IPS-15b (cell line): ENCODE data around the gene BICC1.

Source experiments
- H3K27me3 ChIP-seq: one replicate; pipeline ENCODE4 v1.6.1; 2013; ENCODE audit warnings: low read length; ENCODE audit not compliant: control insufficient read depth, insufficient read depth
- H3K36me3 ChIP-seq: one replicate; pipeline ENCODE4 v1.6.1; 2013; ENCODE audit warnings: low read length; ENCODE audit not compliant: control insufficient read depth, insufficient read depth
- H3K4me1 ChIP-seq: one replicate; pipeline ENCODE4 v1.6.1; 2013; ENCODE audit warnings: mild to moderate bottlenecking, low read length; ENCODE audit not compliant: control insufficient read depth, insufficient read depth
- H3K4me3 ChIP-seq: one replicate; pipeline ENCODE4 v1.5.1; 2013; ENCODE audit warnings: low read depth, low read length
- H3K9ac ChIP-seq: one replicate; pipeline ENCODE4 v1.6.1; 2013; ENCODE audit warnings: low read depth, mild to moderate bottlenecking, low read length
- H3K9me3 ChIP-seq: one replicate; pipeline ENCODE4 v1.6.1; 2013; ENCODE audit warnings: mild to moderate bottlenecking, low read length; ENCODE audit not compliant: control insufficient read depth, insufficient read depth

The BICC1 gene

DNA sequence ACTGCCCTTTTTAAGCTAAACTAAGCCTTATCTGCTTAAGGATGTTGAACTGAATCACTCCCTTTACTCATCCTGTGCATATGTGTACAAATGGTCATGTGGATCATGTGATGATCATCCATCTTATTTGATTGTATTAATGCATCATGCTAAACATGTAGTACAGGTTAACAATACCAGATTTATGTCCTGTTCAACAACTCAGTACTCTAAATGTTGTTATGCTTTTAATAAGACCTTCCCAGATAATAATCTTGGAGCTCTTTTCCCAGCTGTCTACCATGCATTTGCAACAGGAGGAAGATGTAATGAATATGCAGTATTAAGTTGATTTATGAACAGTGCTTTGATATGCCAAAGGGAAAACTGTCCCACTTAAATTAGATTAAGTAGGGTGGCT, 318.0 kb downstream of the BICC1 start:
- no peaks in the 10 kb centered on the region for H3K27me3 ChIP-seq
- no peak overlapping the region for H3K4me3 ChIP-seq
- no peaks in the 10 kb centered on the region for H3K36me3 ChIP-seq
- no peaks in the 10 kb centered on the region for H3K9me3 ChIP-seq
- no peaks in the 10 kb centered on the region for H3K4me1 ChIP-seq
- no peak overlapping the region for H3K9ac ChIP-seq

DNA sequence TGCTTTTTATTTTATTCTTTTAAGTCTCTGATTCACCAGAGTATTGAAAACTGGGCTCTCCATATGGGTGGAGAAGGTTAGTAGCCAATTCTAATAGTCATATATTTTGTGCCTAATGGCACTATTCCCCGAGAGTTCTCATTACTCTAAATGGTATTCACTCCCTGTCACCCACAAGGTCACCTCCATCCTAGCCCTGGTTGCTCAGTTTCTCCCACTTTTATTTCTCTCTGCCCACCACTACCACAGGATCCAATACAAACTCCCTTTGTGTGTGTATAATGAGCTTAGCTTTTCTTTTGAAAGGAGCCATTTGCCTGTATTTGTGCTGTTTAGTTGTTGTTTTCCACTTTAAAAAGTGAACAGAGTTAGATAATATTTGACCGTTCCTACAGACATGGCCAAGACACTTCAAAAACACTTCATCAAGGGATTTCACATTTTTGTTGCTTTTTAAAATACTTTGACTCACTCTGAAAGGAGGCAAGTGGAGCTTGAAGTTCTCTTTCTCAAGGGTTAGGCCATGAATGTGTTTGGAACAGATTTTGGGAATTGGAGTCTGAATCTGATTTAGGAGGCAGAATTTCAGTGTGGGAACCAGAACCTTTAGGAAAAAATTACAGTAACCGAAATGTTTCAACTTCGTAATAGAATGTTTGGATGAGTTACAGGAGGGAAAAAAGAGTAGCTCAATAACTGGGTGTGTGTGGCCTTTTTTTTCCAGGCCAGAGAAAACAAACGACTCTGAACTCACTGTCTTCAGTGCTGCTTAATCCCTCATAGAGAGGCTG, 321.3 kb downstream of the BICC1 start:
- Histone ChIP-seq H3K4me1 (no peaks in the 10 kb centered on the region), H3K9me3 (no peaks in the 10 kb centered on the region), H3K27me3 (no peaks in the 10 kb centered on the region), H3K36me3 (no peaks in the 10 kb centered on the region), H3K4me3 (no peak overlapping the region), H3K9ac (no peak overlapping the region)

DNA sequence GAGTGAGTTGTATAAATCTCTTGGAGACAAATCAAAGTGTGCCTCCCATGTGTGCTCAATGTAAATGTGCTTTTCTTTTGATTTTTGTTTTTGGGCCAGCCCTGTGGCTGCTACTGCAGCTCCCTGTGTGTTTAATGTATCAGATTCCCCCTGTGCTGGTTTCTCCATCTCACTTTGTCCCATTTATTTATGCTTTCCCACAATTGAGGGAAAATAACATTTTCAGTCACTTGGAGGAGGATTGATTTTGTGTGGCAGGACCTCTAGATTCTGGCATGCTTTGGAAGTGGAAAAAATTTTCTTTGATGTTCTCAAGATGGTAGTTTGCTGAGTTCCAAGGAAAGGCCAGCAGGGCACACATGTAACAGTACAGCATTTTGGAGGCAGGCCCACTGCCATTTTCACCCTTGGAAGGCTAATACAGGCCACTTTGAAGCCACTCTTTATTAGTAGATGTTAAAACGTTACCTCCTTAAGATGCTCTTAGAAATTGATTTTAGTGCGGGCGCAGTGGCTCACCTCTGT, 323.6 kb downstream of the BICC1 start:
- H3K36me3 ChIP-seq: no peaks in the 10 kb centered on the region
- no peak overlapping the region for H3K4me3 ChIP-seq
- no peaks in the 10 kb centered on the region for H3K27me3 ChIP-seq
- H3K9ac ChIP-seq: no peak overlapping the region
- H3K9me3 ChIP-seq: no peaks in the 10 kb centered on the region
- H3K4me1 ChIP-seq: no peaks in the 10 kb centered on the region

DNA sequence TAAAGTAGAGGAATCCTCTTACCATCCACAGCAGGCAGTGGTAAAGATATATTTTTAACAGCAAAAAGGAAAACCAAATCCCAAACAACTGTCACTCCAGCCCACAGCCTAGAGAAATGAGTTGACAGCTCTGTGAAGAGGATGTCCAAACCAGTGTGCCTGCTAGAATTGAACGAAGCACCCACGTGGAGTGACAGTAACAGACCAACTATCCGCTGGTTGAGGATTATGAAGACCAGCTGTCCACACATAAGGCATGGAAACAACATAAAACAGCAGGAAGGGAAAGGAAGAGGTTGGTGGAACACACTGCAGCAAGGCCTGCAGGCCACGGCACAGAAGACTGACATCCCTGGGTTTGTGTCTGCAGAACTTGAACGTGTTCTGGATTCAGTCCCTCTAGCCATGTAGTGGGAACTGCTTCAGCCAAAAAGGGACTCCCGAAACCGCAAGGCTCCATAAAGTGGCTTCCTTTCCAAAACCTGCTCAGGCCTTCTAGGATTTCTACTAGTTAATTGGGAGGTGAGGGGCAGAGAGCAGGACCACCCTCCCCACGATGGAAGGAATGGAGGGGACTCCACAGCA, 324.4 kb downstream of the BICC1 start:
- Histone ChIP-seq H3K4me1 (no peaks in the 10 kb centered on the region), H3K9me3 (no peaks in the 10 kb centered on the region), H3K27me3 (no peaks in the 10 kb centered on the region), H3K9ac (no peak overlapping the region), H3K36me3 (no peaks in the 10 kb centered on the region), H3K4me3 (no peak overlapping the region)

- no peaks in the 10 kb centered on the region for H3K4me1 ChIP-seq
- no peak overlapping the region for H3K4me3 ChIP-seq
- H3K9me3 ChIP-seq: no peaks in the 10 kb centered on the region
- no peak overlapping the region for H3K9ac ChIP-seq
- no peaks in the 10 kb centered on the region for H3K36me3 ChIP-seq
- H3K27me3 ChIP-seq: no peaks in the 10 kb centered on the region
These were observed 325.2 kb downstream of the BICC1 start for GRCh38 chr10:58837826-58838225.

DNA sequence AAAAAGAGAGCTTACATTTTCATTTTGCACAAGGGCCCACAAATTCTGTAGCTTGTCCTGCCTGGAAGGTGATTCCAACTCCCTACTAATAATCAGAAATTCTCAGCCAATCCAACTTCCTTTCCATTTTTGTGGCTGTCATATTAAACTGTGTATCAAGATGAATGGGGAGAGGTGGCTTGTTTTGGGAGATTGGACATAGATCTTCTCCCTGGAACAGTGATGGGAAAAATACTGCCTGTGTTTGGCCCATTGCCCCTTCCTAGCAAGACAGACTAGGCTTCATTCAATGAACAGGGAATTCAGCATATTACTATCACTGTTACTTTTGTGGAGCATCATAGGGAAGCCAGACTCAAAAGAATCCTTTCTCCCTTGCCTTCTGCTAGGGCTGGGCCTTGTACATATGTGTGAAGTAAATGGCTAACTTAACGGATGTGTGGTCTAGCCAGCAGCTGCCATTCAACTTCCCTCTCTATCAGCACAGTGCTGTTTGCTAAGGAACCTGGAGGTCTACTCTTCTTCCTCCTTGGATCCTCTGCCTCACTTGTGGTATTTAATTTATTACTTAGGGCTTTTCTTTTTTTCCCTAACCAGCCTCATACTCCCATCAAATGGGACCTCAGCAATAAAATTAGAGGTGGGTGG, 326.0 kb downstream of the BICC1 start:
- no peaks in the 10 kb centered on the region for H3K27me3 ChIP-seq
- peaks cover 2% of the 10 kb centered on the region for H3K4me1 ChIP-seq
- H3K36me3 ChIP-seq: no peaks in the 10 kb centered on the region
- no peak overlapping the region for H3K4me3 ChIP-seq
- no peaks in the 10 kb centered on the region for H3K9me3 ChIP-seq
- H3K9ac ChIP-seq: no peak overlapping the region

- Histone ChIP-seq H3K9ac (no peak overlapping the region), H3K9me3 (no peaks in the 10 kb centered on the region), H3K27me3 (no peaks in the 10 kb centered on the region), H3K4me1 (peaks cover 3% of the 10 kb centered on the region), H3K4me3 (no peak overlapping the region), H3K36me3 (no peaks in the 10 kb centered on the region)
These were observed 327.1 kb downstream of the BICC1 start for GRCh38 chr10:58839771-58840170.

GRCh38 chr10:58840840-58841435, 328.3 kb downstream of the BICC1 start:
- no peaks in the 10 kb centered on the region for H3K27me3 ChIP-seq
- H3K9ac ChIP-seq: no peak overlapping the region
- H3K4me1 ChIP-seq: peaks cover 3% of the 10 kb centered on the region
- H3K36me3 ChIP-seq: no peaks in the 10 kb centered on the region
- no peak overlapping the region for H3K4me3 ChIP-seq
- no peaks in the 10 kb centered on the region for H3K9me3 ChIP-seq

DNA sequence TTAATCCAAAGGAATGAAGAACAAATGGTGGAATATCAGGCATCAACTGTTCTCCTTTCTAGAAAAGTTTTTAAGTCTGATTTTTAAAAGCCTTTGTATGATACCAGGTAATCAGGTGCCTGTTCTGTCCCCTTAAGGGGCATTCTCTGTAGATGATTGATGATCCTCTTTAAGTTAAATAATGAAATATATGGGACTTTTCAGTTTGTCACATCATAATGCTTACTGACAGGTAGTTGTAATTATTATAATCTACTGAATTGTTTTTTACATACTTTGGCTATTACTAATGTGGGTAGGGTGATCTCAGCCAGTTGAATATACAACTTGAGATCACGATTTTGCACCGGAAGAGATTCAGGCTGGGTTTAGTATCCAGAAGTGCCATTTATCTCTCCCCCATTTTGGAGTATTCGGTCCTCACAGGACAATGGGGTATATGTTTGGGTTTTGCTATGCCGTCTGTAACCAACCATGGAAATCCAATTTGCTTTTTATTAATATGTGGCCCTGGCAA, 330.2 kb downstream of the BICC1 start:
- no peaks in the 10 kb centered on the region for H3K36me3 ChIP-seq
- peaks cover 3% of the 10 kb centered on the region for H3K4me1 ChIP-seq
- no peak overlapping the region for H3K4me3 ChIP-seq
- no peaks in the 10 kb centered on the region for H3K27me3 ChIP-seq
- no peaks in the 10 kb centered on the region for H3K9me3 ChIP-seq
- H3K9ac ChIP-seq: no peak overlapping the region

- Histone ChIP-seq H3K4me3 (no peak overlapping the region), H3K36me3 (no peaks in the 10 kb centered on the region), H3K27me3 (no peaks in the 10 kb centered on the region), H3K9ac (no peak overlapping the region), H3K9me3 (no peaks in the 10 kb centered on the region), H3K4me1 (peaks cover 3% of the 10 kb centered on the region)
These were observed 331.1 kb downstream of the BICC1 start for GRCh38 chr10:58843760-58844159.

DNA sequence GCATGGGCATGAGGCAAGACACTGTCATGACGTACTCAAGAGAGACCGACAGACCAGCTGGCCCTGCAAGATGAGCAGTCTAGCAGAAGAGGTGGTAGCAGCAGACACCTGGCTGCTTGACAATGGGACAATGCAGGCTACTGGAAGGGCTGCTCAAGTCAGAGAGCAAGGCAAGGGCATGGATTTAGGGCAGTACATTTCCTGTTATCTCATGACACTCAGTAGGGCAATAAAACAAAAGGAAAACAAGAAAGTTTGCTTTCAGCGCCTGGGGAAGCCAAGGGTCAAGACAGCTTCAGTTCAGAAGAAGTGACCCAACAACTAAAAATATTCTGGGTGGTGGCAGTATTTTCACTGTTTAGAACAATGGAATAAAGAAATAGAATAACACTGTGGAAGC, 332.0 kb downstream of the BICC1 start:
- Histone ChIP-seq H3K4me3 (no peak overlapping the region), H3K27me3 (no peaks in the 10 kb centered on the region), H3K36me3 (no peaks in the 10 kb centered on the region), H3K9ac (no peak overlapping the region), H3K9me3 (no peaks in the 10 kb centered on the region), H3K4me1 (peaks cover 3% of the 10 kb centered on the region)
